CD14-positive monocyte (primary cell): ENCODE measurements around the gene PNRC1. TPM values are rescaled to one million over a fixed set of nuclear protein-coding genes. Genes with fewer than 3 reads are reported as not detected.

Source experiments
- DNase-seq, 3 donors: peaks; one replicate each; pipeline ENCODE4 v3.0.0-alpha.2; 2011 to 2022
- H2AFZ ChIP-seq: 2 replicates; pipeline ENCODE4 v1.6.0; 2012; ENCODE audit warnings: mild to moderate bottlenecking, low read depth, low read length, inconsistent platforms; ENCODE audit not compliant: insufficient read depth, poor library complexity, severe bottlenecking
- H3K27ac ChIP-seq, 2 donors: 1 replicate in 1 of 2; 2 replicates in 1 of 2; pipeline ENCODE4 v1.5.1; 2012 to 2013; ENCODE audit warnings: low read length in 2 of 2, control low read depth in 1 of 2, inconsistent platforms in 1 of 2, low read depth in 1 of 2, mild to moderate bottlenecking in 1 of 2
- H3K27me3 ChIP-seq, 2 donors: one replicate each; pipeline versions ENCODE4 v1.6.0 to v1.6.1; 2011 to 2013; ENCODE audit warnings: low read length in 2 of 2; ENCODE audit not compliant: control insufficient read depth in 2 of 2, insufficient read depth in 2 of 2
- H3K36me3 ChIP-seq, 2 donors: replicated peaks in 1 of 2; 1 replicate in 1 of 2; 2 replicates in 1 of 2; pipeline versions ENCODE4 v1.5.1 to v1.6.1; 2012 to 2013; ENCODE audit warnings: low read length in 2 of 2, control low read depth in 1 of 2, inconsistent platforms in 1 of 2, mild to moderate bottlenecking in 1 of 2; ENCODE audit not compliant: insufficient read depth in 2 of 2, control insufficient read depth in 1 of 2
- H3K4me1 ChIP-seq, 2 donors: 1 replicate in 1 of 2; 2 replicates in 1 of 2; pipeline versions ENCODE4 v1.5.1 to v1.6.1; 2012 to 2013; ENCODE audit warnings: low read length in 2 of 2, control low read depth in 1 of 2, inconsistent platforms in 1 of 2, mild to moderate bottlenecking in 1 of 2, moderate library complexity in 1 of 2; ENCODE audit not compliant: insufficient read depth in 2 of 2, control insufficient read depth in 1 of 2
- H3K4me2 ChIP-seq: replicated peaks from 2 replicates; pipeline ENCODE3; 2012; ENCODE audit warnings: low read length, moderate library complexity, mild to moderate bottlenecking; ENCODE audit not compliant: poor library complexity, severe bottlenecking; ENCODE audit errors: extremely low read depth
- H3K4me3 ChIP-seq, 3 experiments: fragments of 200-600 bp in 1 of 3; sonication (generic) in 1 of 3; replicated peaks in 1 of 3; 1 replicate in 2 of 3; 2 replicates in 1 of 3; pipeline ENCODE4 v1.5.1; 2011 to 2013; ENCODE audit warnings: low read length in 3 of 3, mild to moderate bottlenecking in 3 of 3, control low read depth in 2 of 3, low read depth in 2 of 3, inconsistent platforms in 1 of 3, moderate library complexity in 1 of 3
- H3K79me2 ChIP-seq: 2 replicates; pipeline ENCODE4 v1.6.0; 2012; ENCODE audit warnings: mild to moderate bottlenecking, control low read depth, inconsistent platforms, low read length, moderate library complexity; ENCODE audit not compliant: insufficient read depth
- H3K9ac ChIP-seq: 2 replicates; pipeline ENCODE4 v1.6.0; 2017; ENCODE audit warnings: low read length, mild to moderate bottlenecking; ENCODE audit not compliant: insufficient read depth, poor library complexity, severe bottlenecking
- H3K9me3 ChIP-seq, 2 donors: replicated peaks in 1 of 2; 1 replicate in 1 of 2; 2 replicates in 1 of 2; pipeline versions ENCODE4 v1.5.1 to v1.6.1; 2012 to 2013; ENCODE audit warnings: low read length in 2 of 2, control low read depth in 1 of 2; ENCODE audit not compliant: control insufficient read depth in 1 of 2, insufficient read depth in 1 of 2
- H4K20me1 ChIP-seq: 2 replicates; pipeline ENCODE4 v1.6.0; 2012; ENCODE audit warnings: mild to moderate bottlenecking, low read length, control low read depth, moderate library complexity; ENCODE audit not compliant: insufficient read depth
- H3K27ac Mint-ChIP-seq, 7 donors: one replicate each; pipeline ENCODE4 v1.8.0; 2020; ENCODE audit warnings: mild to moderate bottlenecking in 7 of 7, mixed read lengths in 7 of 7, moderate library complexity in 6 of 7, inconsistent platforms in 2 of 7
- H3K27me3 Mint-ChIP-seq, 3 donors: one replicate each; pipeline ENCODE4 v1.8.0; 2021 to 2022; ENCODE audit warnings: low read depth in 3 of 3, mild to moderate bottlenecking in 3 of 3, mixed read lengths in 3 of 3, moderate library complexity in 3 of 3, inconsistent platforms in 1 of 3
- H3K36me3 Mint-ChIP-seq, 2 donors: one replicate each; pipeline ENCODE4 v1.8.0; 2020; ENCODE audit warnings: mixed read lengths in 2 of 2, inconsistent platforms in 1 of 2, mild to moderate bottlenecking in 1 of 2
- H3K4me1 Mint-ChIP-seq: one replicate; pipeline ENCODE4 v1.8.0; 2020; ENCODE audit warnings: mild to moderate bottlenecking, mixed read lengths
- H3K4me3 Mint-ChIP-seq, 2 donors: one replicate each; pipeline ENCODE4 v1.8.0; 2020; ENCODE audit warnings: mild to moderate bottlenecking in 2 of 2, mixed read lengths in 2 of 2, moderate library complexity in 1 of 2
- H3K9me3 Mint-ChIP-seq, 7 donors: one replicate each; pipeline ENCODE4 v1.8.0; 2020 to 2022; ENCODE audit warnings: mixed read lengths in 7 of 7, mild to moderate bottlenecking in 6 of 7, moderate library complexity in 6 of 7, inconsistent platforms in 2 of 7
- WGBS: methylation state at CpG from one replicate; pipeline ENCODE4 v1.1.5; 2013; ENCODE audit warnings: missing lambda C conversion rate; ENCODE audit not compliant: insufficient coverage; 5-methylcytosine and 5-hydroxymethylcytosine counted together
- intact Hi-C, 2 donors: fragments of 100-400 bp; cut with micrococcal nuclease; formaldehyde crosslinking; loops; one replicate each; pipeline versions ENCODE4 v1.15.0 to v1.15.1; 2023
- polyA plus RNA-seq, 3 donors: library from polyadenylated mRNA; depleted of rRNA in 1 of 3; unstranded in 2 of 3; stranded (reverse) in 1 of 3; fragments of 300-500 nt in 2 of 3; fragments of >200 nt in 1 of 3; fragmentation: Illumina TruSeq in 2 of 3; gene quantifications; 1 replicate in 2 of 3; 2 replicates in 1 of 3; pipeline ENCODE4 v1.2.3, GENCODE V29; 2012 to 2021
- TF ChIP-seq, protein P1 (sequence below): fragments of 200-600 bp; IDR thresholded peaks from one replicate; pipeline ENCODE4 v1.8.0; 2022; ENCODE audit warnings: antibody characterized with exemption, mild to moderate bottlenecking

PNRC1 gene
- polyA plus RNA-seq, 3 donors: 102 to 398 (median 348) TPM

DNA sequence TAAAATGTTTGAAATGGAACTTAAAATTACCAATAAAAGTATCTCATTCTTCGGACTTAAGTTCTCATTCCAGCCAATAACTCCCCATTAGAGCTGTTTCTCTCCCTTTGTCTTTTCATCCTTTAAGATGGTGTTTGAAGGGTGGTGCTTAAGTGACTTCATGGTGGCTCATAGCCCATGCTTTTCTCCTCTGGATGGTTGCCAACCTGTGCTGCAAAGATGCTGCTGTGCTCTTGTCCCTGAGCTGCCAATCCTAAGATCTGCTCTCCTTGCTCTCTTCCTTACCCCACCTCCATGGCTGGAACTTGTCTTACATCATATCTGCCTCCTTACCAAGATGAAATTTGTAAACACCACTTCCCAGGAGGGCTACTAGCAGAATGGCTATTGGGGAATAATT lies 31.6 kb upstream of the PNRC1 start:
- no peaks in the 10 kb centered on the region for H3K36me3 Mint-ChIP-seq
- Histone ChIP-seq H2AFZ (no peak overlapping the region), H3K9me3 (no peaks in the 10 kb centered on the region), H3K4me1 (peaks cover 38 to 47% of the 10 kb centered on the region in 2 donors), H3K79me2 (no peaks in the 10 kb centered on the region), H3K4me3 (no peak overlapping the region), H3K36me3 (no peaks in the 10 kb centered on the region), H3K27ac (no peak overlapping the region), H3K27me3 (no peaks in the 10 kb centered on the region), H4K20me1 (no peaks in the 10 kb centered on the region), H3K9ac (no peak overlapping the region), H3K4me2 (no peak overlapping the region)
- WGBS: no CpG with 5 or more reads among the region's 1 CpG
- H3K27ac Mint-ChIP-seq: peak overlapping the region in 1 of 7 donors; percentile 47
- intact Hi-C loops: no loop called here
- no peak overlapping the region for H3K4me3 Mint-ChIP-seq
- no peak for DNase-seq
- peaks cover 0 to 4% (median 1%) of the 10 kb centered on the region in 3 donors for H3K27me3 Mint-ChIP-seq
- H3K4me1 Mint-ChIP-seq: peaks cover 56% of the 10 kb centered on the region
- H3K9me3 Mint-ChIP-seq: no peaks in the 10 kb centered on the region
- TF ChIP-seq, protein P1, sequence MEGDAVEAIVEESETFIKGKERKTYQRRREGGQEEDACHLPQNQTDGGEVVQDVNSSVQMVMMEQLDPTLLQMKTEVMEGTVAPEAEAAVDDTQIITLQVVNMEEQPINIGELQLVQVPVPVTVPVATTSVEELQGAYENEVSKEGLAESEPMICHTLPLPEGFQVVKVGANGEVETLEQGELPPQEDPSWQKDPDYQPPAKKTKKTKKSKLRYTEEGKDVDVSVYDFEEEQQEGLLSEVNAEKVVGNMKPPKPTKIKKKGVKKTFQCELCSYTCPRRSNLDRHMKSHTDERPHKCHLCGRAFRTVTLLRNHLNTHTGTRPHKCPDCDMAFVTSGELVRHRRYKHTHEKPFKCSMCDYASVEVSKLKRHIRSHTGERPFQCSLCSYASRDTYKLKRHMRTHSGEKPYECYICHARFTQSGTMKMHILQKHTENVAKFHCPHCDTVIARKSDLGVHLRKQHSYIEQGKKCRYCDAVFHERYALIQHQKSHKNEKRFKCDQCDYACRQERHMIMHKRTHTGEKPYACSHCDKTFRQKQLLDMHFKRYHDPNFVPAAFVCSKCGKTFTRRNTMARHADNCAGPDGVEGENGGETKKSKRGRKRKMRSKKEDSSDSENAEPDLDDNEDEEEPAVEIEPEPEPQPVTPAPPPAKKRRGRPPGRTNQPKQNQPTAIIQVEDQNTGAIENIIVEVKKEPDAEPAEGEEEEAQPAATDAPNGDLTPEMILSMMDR: no peak

DNA sequence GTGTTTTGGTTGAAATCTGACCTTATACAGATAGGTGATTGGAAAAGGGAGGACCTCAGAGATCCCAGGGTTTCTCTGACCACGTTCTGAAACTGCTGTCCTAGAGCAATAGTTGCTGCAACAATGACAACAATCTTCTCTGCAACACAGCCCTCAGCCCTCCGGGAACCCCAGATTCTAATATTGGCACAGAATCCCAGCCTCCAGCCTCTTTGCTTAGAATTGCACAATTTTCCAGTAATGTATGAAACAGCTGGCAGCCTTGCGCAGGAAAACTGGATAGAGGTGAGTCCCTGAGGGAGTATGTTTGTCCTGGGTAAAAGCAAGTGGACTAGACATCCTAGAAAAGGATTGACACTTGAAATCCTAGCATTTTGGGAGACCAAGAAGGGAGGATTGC lies 30.4 kb upstream of the PNRC1 start:
- H3K4me1 ChIP-seq: peaks cover 27 to 36% of the 10 kb centered on the region in 2 donors
- Mint-ChIP-seq H3K27me3 (peaks cover 0 to 4% (median 1%) of the 10 kb centered on the region in 3 donors), H3K9me3 (no peaks in the 10 kb centered on the region), H3K4me3 (no peak overlapping the region), H3K36me3 (no peaks in the 10 kb centered on the region), H3K4me1 (peaks cover 45% of the 10 kb centered on the region), H3K27ac (peak overlapping the region in 2 of 7 donors; percentile 59 to 60)
- H4K20me1 ChIP-seq: no peaks in the 10 kb centered on the region
- 83% methylated on average over 1 of the region's 3 CpGs for WGBS
- peak overlapping the region; percentile 3 for H2AFZ ChIP-seq
- H3K27me3 ChIP-seq: no peaks in the 10 kb centered on the region
- no peaks in the 10 kb centered on the region for H3K36me3 ChIP-seq
- intact Hi-C loops: loop anchor here in 1 of 2 donors (10.0 kb wide), 1 partner anchor 55 kb away; no protein-coding TSS in a partner anchor
- H3K79me2 ChIP-seq: no peaks in the 10 kb centered on the region
- H3K4me3 ChIP-seq: no peak overlapping the region
- H3K4me2 ChIP-seq: no peak overlapping the region
- peak in 1 of 3 donors; percentile 19 for DNase-seq
- H3K9ac ChIP-seq: no peak overlapping the region
- no peaks in the 10 kb centered on the region for H3K9me3 ChIP-seq
- no peak overlapping the region for H3K27ac ChIP-seq
- TF ChIP-seq, protein P1: no peak
